T-helper 2 cell treated with Interferon-gamma antibody and Interleukin-4, amounts not matched to agents 5 μg/mL and 100 μg/mL, for 36 hours (primary cell): ENCODE data around the gene GMDS.

ENCODE experiments used
- DNase-seq: peaks from one replicate; pipeline ENCODE4 v3.0.0; 2021; ENCODE audit warnings: low spot score
- H3K27ac Mint-ChIP-seq: one replicate; pipeline ENCODE4 v1.8.0; 2021; ENCODE audit warnings: mild to moderate bottlenecking, mixed read lengths
- H3K27me3 Mint-ChIP-seq: one replicate; pipeline ENCODE4 v1.8.0; 2021; ENCODE audit warnings: low read depth, mixed read lengths
- H3K36me3 Mint-ChIP-seq: one replicate; pipeline ENCODE4 v1.8.0; 2021; ENCODE audit warnings: low read depth, mixed read lengths
- H3K4me1 Mint-ChIP-seq: one replicate; pipeline ENCODE4 v1.8.0; 2021; ENCODE audit warnings: low read depth, mixed read lengths
- H3K4me3 Mint-ChIP-seq: one replicate; pipeline ENCODE4 v1.8.0; 2022; ENCODE audit warnings: mild to moderate bottlenecking, moderate library complexity, mixed read lengths
- H3K9me3 Mint-ChIP-seq: one replicate; pipeline ENCODE4 v1.8.0; 2021; ENCODE audit warnings: mixed read lengths

GMDS gene

GRCh38 chr6:1600063-1600763, 645.2 kb downstream of the GMDS start:
- Mint-ChIP-seq H3K27ac (no peak overlapping the region), H3K4me3 (no peak overlapping the region), H3K27me3 (peaks cover 73% of the 10 kb centered on the region), H3K4me1 (peaks cover 2% of the 10 kb centered on the region), H3K36me3 (no peaks in the 10 kb centered on the region), H3K9me3 (no peaks in the 10 kb centered on the region)
- DNase-seq, result no peak

GRCh38 chr6:1599469-1599868, 645.9 kb downstream of the GMDS start:
- peaks cover 2% of the 10 kb centered on the region for H3K4me1 Mint-ChIP-seq
- H3K27ac Mint-ChIP-seq, result no peak overlapping the region
- H3K27me3 Mint-ChIP-seq, result peaks cover 76% of the 10 kb centered on the region
- no peak overlapping the region for H3K4me3 Mint-ChIP-seq
- H3K36me3 Mint-ChIP-seq, result no peaks in the 10 kb centered on the region
- no peak for DNase-seq
- no peaks in the 10 kb centered on the region for H3K9me3 Mint-ChIP-seq

GRCh38 chr6:1598886-1599285, 646.5 kb downstream of the GMDS start:
- peaks cover 77% of the 10 kb centered on the region for H3K27me3 Mint-ChIP-seq
- DNase-seq, result no peak
- no peaks in the 10 kb centered on the region for H3K9me3 Mint-ChIP-seq
- no peak overlapping the region for H3K27ac Mint-ChIP-seq
- peaks cover 2% of the 10 kb centered on the region for H3K4me1 Mint-ChIP-seq
- no peaks in the 10 kb centered on the region for H3K36me3 Mint-ChIP-seq
- H3K4me3 Mint-ChIP-seq, result no peak overlapping the region

GRCh38 chr6:1598433-1598832, 647.0 kb downstream of the GMDS start:
- Mint-ChIP-seq H3K4me3 (no peak overlapping the region), H3K9me3 (no peaks in the 10 kb centered on the region), H3K27ac (no peak overlapping the region), H3K27me3 (peaks cover 75% of the 10 kb centered on the region), H3K4me1 (peaks cover 2% of the 10 kb centered on the region), H3K36me3 (no peaks in the 10 kb centered on the region)
- no peak for DNase-seq

- peaks cover 2% of the 10 kb centered on the region for H3K4me1 Mint-ChIP-seq
- DNase-seq, result no peak
- no peak overlapping the region for H3K4me3 Mint-ChIP-seq
- H3K9me3 Mint-ChIP-seq, result no peaks in the 10 kb centered on the region
- H3K27me3 Mint-ChIP-seq, result peaks cover 71% of the 10 kb centered on the region
- H3K36me3 Mint-ChIP-seq, result no peaks in the 10 kb centered on the region
- no peak overlapping the region for H3K27ac Mint-ChIP-seq
Observed at GRCh38 chr6:1597924-1598323, 647.5 kb downstream of the GMDS start.

GRCh38 chr6:1597121-1597744, 648.2 kb downstream of the GMDS start:
- H3K9me3 Mint-ChIP-seq, result no peaks in the 10 kb centered on the region
- H3K27me3 Mint-ChIP-seq, result peaks cover 68% of the 10 kb centered on the region
- peaks cover 2% of the 10 kb centered on the region for H3K4me1 Mint-ChIP-seq
- no peak overlapping the region for H3K4me3 Mint-ChIP-seq
- DNase-seq, result no peak
- H3K36me3 Mint-ChIP-seq, result no peaks in the 10 kb centered on the region
- no peak overlapping the region for H3K27ac Mint-ChIP-seq

GRCh38 chr6:1596088-1596852, 649.1 kb downstream of the GMDS start:
- peak; percentile 40 for DNase-seq
- Mint-ChIP-seq H3K36me3 (no peaks in the 10 kb centered on the region), H3K9me3 (no peaks in the 10 kb centered on the region)

GRCh38 chr6:1595271-1596087, 649.9 kb downstream of the GMDS start:
- Mint-ChIP-seq H3K9me3 (no peaks in the 10 kb centered on the region), H3K27me3 (peaks cover 54% of the 10 kb centered on the region), H3K36me3 (no peaks in the 10 kb centered on the region), H3K4me3 (no peak overlapping the region), H3K27ac (no peak overlapping the region), H3K4me1 (peaks cover 2% of the 10 kb centered on the region)
- no peak for DNase-seq

More at GRCh38 chr6:1596088-1596852, 649.1 kb downstream of the GMDS start:
- no peak overlapping the region for H3K27ac Mint-ChIP-seq
- peaks cover 2% of the 10 kb centered on the region for H3K4me1 Mint-ChIP-seq
- H3K27me3 Mint-ChIP-seq, result peaks cover 62% of the 10 kb centered on the region
- no peak overlapping the region for H3K4me3 Mint-ChIP-seq

GRCh38 chr6:1594445-1595200, 650.8 kb downstream of the GMDS start:
- no peaks in the 10 kb centered on the region for H3K9me3 Mint-ChIP-seq

GRCh38 chr6:1593958-1594314, 651.5 kb downstream of the GMDS start:
- Mint-ChIP-seq H3K27me3 (peaks cover 48% of the 10 kb centered on the region), H3K4me3 (no peak overlapping the region), H3K4me1 (peaks cover 2% of the 10 kb centered on the region), H3K9me3 (no peaks in the 10 kb centered on the region), H3K27ac (no peak overlapping the region), H3K36me3 (no peaks in the 10 kb centered on the region)
- DNase-seq, result no peak

More at GRCh38 chr6:1594445-1595200, 650.8 kb downstream of the GMDS start:
- H3K4me1 Mint-ChIP-seq, result peaks cover 2% of the 10 kb centered on the region
- no peak overlapping the region for H3K4me3 Mint-ChIP-seq
- H3K27ac Mint-ChIP-seq, result no peak overlapping the region
- peaks cover 48% of the 10 kb centered on the region for H3K27me3 Mint-ChIP-seq
- no peaks in the 10 kb centered on the region for H3K36me3 Mint-ChIP-seq
- no peak for DNase-seq

GRCh38 chr6:1593286-1593957, 652.0 kb downstream of the GMDS start:
- Mint-ChIP-seq H3K4me3 (no peak overlapping the region), H3K27me3 (peaks cover 46% of the 10 kb centered on the region), H3K36me3 (no peaks in the 10 kb centered on the region), H3K9me3 (no peaks in the 10 kb centered on the region), H3K4me1 (peaks cover 2% of the 10 kb centered on the region), H3K27ac (no peak overlapping the region)
- no peak for DNase-seq

- Mint-ChIP-seq H3K27me3 (peaks cover 41% of the 10 kb centered on the region), H3K4me3 (no peak overlapping the region), H3K4me1 (peaks cover 2% of the 10 kb centered on the region), H3K9me3 (no peaks in the 10 kb centered on the region), H3K27ac (no peak overlapping the region), H3K36me3 (no peaks in the 10 kb centered on the region)
- DNase-seq, result no peak
Observed at GRCh38 chr6:1592852-1593251, 652.6 kb downstream of the GMDS start.

- no peaks in the 10 kb centered on the region for H3K36me3 Mint-ChIP-seq
- H3K27me3 Mint-ChIP-seq, result peaks cover 36% of the 10 kb centered on the region
- H3K9me3 Mint-ChIP-seq, result no peaks in the 10 kb centered on the region
- no peak overlapping the region for H3K4me3 Mint-ChIP-seq
- DNase-seq, result no peak
- no peak overlapping the region for H3K27ac Mint-ChIP-seq
- H3K4me1 Mint-ChIP-seq, result peaks cover 2% of the 10 kb centered on the region
Observed at GRCh38 chr6:1591926-1592325, 653.5 kb downstream of the GMDS start.
